Stimulated activated CD4-positive, alpha-beta T cell treated with anti-CD3 and anti-CD28 coated beads, TNF-alpha, amount 100 ng/mL, for 4 hours (primary cell): ENCODE measurements around the gene ZSWIM6.
"Not testable (repeated sequence)": the region's sequence is repeated elsewhere in the genome, so short reads cannot be mapped to it uniquely, and the experiment has no call there.

Experiments used
- DNase-seq, 3 experiments: peaks; one replicate each; pipeline ENCODE4 v3.0.0-alpha.2; 2020; ENCODE audit warnings: low read depth in 3 of 3

The ZSWIM6 gene

GRCh38 chr5:61363401-61364114 lies 31.5 kb downstream of the ZSWIM6 start:
- DNase-seq: no peak

DNA sequence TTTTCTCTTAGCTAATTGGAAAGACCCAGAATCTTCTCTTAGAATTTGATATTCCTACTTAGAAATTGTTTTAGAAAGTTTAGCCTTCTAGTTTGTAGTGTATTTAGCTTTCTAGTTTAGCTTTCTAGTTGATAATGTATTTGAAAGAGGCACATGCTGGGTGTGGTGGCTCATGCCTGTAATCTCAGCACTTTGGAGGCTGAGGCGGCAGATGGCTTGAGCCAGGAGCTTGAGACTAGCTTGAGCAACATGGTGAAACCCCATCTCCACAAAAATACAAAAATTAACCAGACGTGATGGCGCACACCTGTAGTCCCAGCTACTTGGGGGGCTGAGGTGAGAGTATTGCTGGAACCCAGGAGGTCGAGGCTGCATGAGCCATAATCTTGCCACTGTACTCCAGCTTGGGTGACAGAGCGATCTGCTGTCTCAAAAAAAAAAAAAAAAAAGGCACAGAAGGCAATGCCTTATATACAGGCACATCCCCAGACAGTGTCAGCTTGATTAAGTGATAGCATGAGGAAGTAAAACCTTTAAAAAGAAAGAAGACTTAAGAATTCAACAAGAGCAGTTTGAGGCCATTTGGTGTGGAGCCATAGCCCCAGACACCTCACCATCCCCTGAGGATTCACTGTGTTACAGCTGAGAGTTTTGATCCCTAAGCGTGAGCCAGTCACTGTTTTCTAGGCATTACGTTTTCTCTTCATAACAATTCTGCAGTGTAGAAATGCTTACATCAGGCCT lies 34.6 kb downstream of the ZSWIM6 start:
- DNase-seq: no peak

GRCh38 chr5:61370506-61370905 lies 38.4 kb downstream of the ZSWIM6 start:
- no peak for DNase-seq

GRCh38 chr5:61371474-61371873 lies 39.4 kb downstream of the ZSWIM6 start:
- no peak for DNase-seq

- no peak for DNase-seq
Measured at GRCh38 chr5:61379677-61380076, 47.6 kb downstream of the ZSWIM6 start.

DNA sequence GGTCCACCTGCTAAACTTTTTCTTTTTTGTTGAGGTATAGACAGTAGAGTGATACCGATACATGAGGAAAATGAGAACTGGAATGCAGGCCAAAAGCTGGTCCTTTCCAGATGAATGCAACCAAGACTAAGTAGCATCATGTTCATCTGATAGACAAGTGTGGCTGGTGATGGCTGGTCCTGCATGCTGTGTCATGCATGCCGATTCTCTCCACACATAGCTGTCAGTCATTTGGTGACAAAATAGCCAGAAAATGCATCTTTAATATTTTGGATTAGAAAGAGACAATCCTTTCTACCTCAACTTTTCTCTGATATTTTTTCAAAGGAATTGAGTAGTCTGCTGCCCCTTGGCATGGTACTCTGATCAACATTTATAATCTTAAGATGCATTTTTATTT lies 49.9 kb downstream of the ZSWIM6 start:
- DNase-seq: no peak

- DNase-seq: no peak
Measured at GRCh38 chr5:61385627-61386026, 53.6 kb downstream of the ZSWIM6 start.

DNA sequence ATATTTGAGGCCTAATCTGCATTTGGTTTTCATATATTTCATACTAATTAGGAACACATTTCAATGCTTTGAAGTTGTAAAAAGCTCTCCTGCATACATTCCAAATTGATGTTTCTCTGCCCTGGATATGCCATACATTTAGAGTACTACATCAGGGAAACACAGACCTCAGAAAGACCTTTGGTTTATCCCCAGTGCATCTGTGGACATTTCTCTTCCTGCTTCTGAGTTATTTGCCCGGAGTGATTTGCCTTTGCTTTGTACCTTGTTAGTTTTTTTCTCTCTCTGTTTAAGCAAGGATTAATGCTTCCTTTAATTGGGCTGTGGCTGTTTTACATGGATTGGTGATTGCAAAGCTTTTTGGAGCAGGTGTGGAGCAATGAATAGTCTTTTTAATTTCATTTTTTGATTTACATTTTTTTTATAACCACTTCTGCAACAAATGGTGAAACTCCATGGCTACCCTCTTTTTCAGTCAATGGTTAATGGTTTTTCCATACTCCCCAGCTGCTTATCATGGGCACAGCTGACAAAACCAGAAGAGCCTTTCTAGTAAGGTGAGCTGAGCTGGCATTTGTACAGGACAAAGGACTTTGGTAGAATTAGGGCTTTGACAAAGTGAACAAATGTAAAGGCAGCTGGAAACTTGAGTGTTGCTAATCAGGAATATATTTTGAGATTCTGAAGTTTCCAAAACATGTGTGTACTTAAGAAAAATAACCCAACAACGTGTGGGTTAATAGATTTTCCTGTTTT lies 54.2 kb downstream of the ZSWIM6 start:
- no peak for DNase-seq

- DNase-seq: no peak
Measured at GRCh38 chr5:61389609-61390008, 57.6 kb downstream of the ZSWIM6 start.

DNA sequence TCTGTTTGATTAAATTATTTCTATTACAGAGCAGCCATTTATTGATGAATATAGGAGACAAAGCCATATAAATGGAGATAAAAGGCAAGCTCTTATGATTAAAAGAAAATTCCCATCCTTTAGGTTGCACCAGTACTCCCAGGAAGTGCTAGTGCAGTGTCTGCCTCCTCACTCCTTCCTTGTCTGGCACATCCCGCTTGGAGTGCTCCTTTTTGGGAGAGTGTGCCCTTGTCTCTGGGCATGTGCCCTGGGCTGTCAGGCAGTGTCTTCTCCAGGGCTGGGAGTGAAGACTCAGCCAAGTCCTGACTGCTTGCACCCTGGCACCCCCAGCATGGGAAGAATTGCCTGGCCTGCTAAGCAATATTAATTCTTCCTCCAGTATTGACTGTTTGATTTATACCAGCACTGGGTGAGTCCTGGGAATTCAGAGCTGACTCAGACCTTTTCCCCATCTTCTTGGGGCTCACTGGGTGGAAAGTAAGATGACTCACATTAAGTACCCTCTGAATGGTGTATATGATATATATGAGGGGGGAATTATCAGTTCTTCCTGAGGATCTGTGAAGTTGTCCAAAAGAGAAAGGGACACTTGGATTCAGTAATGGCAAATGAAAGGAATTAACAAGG lies 62.1 kb downstream of the ZSWIM6 start:
- no peak for DNase-seq

GRCh38 chr5:61394793-61395192 lies 62.7 kb downstream of the ZSWIM6 start:
- DNase-seq: no peak

DNA sequence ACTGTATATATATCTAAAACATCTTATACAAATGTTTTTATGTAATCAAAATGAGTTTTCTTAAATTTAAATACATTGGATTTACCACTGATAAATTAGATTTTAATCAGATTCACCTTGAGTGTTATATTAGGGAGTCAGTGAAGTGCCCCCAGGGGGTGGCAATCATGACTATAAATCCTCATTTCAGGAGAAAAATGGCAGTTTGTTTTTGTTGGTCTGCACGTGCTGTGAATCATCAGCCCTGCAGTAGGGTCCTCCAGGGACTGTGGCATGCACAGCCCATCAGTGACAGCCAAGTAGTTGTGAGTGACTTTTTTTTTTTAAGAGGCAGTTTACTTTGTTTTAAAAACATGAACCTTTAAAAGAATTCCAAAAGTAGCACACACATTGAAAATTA lies 65.2 kb downstream of the ZSWIM6 start:
- no peak for DNase-seq

- DNase-seq: no peak
Measured at GRCh38 chr5:61397937-61398336, 65.9 kb downstream of the ZSWIM6 start.

DNA sequence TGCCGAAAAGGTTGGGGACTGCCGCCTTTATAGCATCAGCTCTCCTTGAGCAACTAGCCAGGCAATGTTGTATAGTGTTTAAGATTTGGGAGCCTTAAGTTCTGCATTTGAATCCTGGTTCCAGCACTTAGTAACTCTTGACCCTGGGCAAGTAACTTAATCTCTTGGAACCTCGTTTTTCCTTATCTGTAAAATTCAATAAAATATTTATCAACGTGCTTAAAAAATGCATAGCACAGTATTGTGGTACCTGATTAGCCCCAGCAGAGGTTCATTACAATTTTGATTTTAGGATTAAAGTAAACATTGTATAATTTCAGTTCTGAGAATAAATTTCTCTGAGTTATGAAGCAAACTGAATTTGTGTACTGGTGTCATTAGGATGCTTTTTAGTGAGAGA lies 66.4 kb downstream of the ZSWIM6 start:
- DNase-seq: no peak

DNA sequence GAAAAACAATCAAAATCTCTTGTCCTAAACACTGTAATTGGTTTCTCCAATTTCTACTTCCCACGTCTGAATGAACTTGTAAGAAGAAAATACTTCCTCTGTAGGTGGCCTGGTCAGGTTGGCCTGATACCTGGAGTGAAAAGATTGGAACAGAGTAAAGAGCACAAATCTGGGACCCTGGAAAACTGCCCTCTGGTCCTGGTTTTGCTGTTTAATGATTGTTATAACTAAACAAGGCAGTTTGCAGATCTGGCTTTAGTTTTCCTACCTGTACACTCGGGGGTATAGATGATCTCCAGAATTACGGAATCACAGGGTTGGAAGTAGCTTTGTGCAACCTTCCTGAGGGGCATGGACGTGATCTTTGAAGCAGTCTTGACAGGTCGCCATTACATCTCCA lies 67.6 kb downstream of the ZSWIM6 start:
- DNase-seq: no peak

DNA sequence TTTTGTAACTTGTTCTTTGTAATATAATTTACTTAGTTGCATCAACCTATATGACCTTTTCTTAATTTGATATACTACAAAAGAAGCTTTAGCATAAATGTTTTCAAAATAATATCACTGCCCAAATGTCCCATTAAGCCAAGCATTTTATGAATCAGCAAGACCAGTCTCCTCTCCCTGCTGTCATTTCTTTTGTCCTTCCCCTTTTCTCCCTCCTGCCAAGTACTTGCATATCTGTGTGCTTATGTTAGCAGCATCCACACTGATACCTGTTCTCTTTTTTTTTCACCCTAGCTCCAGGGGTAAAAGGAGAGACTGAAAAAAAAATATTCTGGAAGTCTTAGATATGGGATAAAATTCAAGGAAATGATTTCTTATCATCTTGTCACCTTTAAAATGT lies 69.7 kb downstream of the ZSWIM6 start:
- DNase-seq: no peak

DNA sequence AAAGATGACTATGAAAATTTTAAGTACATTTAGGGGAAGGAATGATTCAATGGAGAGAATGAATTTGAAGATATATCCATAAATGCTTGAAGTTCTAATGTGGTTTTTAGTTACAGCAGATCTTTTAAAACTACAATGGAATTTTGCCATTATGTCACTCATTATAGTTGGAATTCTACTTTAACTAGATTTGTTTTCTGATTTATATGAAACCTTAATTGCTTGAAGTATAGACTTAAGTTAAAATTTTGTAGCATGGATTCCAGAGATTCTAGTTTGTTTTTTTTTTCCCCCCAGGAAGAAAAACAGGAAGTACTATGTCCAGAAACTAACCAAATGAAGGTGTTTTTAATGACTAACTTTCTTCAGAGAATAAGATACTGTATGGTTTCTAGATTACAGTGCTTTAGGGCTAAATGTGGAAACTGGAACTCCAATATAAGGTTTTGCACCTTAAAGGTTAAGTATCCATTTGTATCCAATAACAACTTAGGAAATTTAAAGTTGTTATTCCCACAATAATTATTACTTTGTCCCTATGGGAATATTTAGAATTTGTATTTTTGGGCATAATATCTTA lies 70.3 kb downstream of the ZSWIM6 start:
- DNase-seq: no peak

DNA sequence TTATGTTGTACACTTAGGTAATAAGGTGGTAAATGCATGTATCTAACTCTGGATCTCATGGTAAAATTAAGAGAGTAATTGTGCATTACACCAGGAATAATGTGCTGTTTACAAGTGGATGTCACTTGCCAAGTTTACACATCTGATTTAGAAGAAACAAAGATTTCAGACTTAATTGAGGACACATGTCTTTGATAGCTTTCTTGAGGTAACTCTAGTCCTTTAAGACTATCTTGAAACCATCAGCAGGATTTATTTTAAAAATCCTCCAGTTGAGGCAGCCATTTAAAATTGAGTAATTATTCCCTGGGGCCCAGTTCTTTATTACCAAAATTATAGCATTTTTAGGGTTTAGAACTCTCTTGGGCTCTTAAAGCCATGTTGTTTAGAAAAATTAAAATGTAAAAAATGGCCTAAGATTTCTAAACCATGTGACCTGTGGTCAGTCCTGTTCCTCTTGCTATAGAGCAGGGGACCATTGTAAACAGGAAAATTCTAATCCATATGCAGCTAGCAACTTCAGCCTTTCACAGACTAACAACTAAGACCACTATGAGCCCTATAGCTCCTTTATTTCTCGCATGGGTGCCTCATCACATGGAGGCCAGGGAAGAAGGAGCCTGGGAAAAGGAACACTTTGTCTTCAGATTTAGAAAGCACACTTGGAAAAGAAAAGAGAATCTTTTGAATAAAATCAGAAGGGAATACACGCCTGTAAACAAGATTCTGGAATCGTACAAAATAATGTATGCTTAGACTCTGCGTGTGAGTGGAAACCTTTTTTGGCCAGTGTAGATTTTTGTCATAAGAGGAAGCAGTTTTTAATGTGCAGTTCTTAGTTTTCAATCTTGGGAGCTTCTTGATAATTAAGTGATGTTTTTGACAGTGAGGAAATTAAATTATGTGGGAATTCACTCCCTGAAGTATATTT lies 71.2 kb downstream of the ZSWIM6 start:
- no peak for DNase-seq

GRCh38 chr5:61405511-61406295 lies 73.6 kb downstream of the ZSWIM6 start:
- DNase-seq: no peak

GRCh38 chr5:61406497-61406896 lies 74.4 kb downstream of the ZSWIM6 start:
- not testable (repeated sequence) for DNase-seq
